Activated naive CD4-positive, alpha-beta T cell treated with anti-CD3 and anti-CD28 coated beads, Interleukin-2, amount 10 ng/mL, durations not matched to agents 5 hours and 36 hours (primary cell): ENCODE results near the gene CNOT3. TPM values are rescaled to one million over a fixed set of nuclear protein-coding genes. Genes with fewer than 3 reads are reported as not detected.

Experiments used
- total RNA-seq, 2 experiments: library from RNA; stranded (reverse); gene quantifications; one replicate each; pipeline ENCODE4 v1.2.3, GENCODE V29; 2021

The CNOT3 gene
- 10 to 100 TPM; 59.2 to 65.5 TPM for total RNA-seq

GRCh38 chr19:54137699-54138488 is at the start of gene CNOT3:
TSS of gene CNOT3 (plus strand) at chr19:54137762. CDS start at chr19:54142979, 5,217 bp downstream.

GRCh38 chr19:54100561-54100960 is 37.0 kb upstream of the CNOT3 start, which contains the start of gene OSCAR:
TSS of gene OSCAR (minus strand) at chr19:54100803. CDS start at chr19:54100792, 11 bp downstream.

DNA sequence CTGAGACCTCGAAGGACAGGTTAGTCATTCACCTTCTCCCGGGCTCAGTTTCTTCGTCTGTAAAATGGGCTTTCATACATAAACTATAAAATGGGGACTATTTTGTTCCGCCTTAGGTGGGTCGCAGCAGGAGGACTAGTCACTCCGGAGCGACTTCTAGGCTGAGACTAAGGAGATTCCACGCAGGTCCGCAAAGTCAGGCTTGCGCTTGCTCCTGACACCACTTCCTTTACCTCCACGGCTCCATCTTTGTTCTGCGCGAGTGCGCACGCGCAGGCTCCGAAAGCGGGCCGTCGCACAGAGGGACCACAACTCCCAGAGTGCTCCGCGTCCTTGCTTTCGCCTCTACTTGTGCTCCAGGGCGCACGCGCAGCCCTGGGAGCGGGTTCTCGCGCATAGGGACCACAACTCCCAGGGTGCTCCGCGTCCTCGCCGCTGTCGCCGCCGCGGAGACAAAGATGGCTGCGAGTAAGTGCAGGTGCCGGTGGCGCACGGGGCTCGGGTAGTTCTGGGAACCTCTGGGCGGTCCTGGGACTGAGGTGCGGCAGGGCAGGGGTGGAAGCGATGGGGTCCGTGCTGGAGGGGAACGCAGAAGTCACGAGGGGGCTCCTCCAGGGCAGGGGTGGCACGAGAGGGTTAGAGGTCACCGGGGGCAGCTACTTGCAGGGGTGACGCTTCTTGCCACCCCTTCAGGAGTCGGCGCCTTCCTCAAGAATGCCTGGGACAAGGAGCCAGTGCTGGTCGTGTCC is 35.0 kb upstream of the CNOT3 start, which contains the start of gene NDUFA3:
TSS of gene NDUFA3 (plus strand) at position 435 of the 749 bp plus-strand sequence. CDS start at position 459, 24 bp downstream.

GRCh38 chr19:54115109-54116063 is 22.2 kb upstream of the CNOT3 start, which contains the start of the genes PRPF31 and TFPT:
TSS of gene PRPF31 (plus strand) at chr19:54115754. CDS start at chr19:54118279, 2,525 bp downstream.
TSS of gene TFPT (minus strand) at chr19:54115657. CDS start at chr19:54115269, 388 bp downstream.

DNA sequence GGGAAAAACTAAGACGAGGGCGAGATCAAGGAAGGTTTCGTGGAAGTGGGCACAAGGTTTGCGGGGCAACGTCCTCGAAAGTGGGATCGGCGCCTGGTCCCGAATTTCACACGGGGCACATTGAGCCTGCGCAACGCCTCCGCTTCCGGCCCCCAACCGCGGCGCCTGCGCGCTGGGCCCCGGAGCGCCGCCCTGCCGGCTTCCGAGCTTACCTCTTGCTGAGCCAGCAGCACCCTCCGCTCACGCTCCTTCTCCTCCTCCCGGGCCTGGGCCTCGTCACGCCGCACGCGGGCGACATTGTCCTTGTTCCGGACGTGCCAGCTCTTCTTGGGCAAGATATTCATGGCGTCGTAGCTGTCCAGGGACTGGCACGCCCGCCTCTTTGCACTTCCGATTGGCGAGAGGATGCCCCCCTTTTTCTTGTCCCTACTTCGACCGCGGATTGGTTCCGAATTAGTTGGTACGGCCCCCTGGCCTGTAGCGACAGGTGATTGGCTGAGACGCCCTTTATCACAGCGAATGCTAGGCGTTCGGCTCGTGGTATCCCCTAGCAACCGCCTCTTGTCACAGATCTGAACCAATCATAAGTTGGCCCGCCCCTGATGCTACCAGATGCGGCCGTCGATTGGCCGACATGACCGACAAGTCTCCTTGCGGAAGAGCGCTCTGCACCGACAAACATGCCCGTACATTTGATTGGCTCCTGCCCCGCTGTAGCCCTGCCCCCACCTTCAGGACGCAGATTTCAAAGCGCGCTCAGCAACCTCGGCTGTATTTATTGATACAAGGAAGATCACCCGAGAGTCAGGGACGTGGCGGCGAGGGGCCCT is 22.0 kb downstream of the CNOT3 start, which contains the start of gene LENG1:
TSS of gene LENG1 (minus strand) at position 370 of the 830 bp plus-strand sequence. CDS start at position 344, 26 bp downstream.

DNA sequence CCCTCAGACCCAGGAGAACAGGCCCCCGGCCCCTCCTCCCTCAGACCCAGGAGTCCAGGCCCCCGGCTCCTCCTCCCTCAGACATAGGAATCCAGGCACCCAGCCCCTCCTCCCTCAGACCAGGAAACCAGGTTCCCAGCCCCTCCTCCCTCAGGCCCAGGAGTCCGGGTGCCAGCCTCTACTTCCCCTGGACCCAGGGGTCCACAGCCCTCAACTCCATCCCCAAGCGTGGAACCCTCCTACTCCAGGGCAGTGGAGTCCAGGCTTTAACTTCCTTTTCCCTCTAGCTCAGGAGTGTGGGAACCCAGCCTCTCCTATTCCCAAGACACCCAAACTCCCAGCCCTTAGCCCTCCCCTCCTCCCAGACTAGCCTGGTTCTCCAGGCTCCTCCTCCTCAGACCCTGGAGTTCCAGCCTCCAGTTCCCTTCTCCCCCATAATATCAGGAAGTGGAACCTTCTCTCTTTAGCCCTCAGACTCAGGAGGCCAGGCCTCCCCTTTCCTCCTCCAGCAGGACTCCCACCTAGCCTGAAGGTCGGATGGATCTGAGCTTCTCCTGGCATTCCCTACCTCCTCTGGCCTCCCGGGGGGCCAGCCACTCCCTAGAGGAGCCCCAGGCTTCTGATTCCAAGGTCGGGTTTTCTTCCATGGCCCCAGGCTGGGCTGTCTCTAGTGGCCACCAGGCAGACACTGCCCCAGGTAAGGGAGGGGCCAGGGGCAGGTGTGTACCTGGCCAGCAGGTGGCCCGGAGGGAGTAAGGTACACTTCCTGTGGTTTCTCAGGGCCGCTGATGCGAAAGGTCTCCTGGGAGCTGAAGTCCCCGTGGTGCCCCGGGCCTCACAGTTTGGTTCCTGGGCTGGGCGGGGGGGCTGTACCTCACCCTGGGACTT is 35.2 kb downstream of the CNOT3 start, which contains the start of gene TMC4:
TSS of gene TMC4 (minus strand) at position 690 of the 888 bp plus-strand sequence. CDS start at position 647, 43 bp downstream.

GRCh38 chr19:54189145-54189734 is 51.7 kb downstream of the CNOT3 start, which contains the start of gene MBOAT7:
TSS of gene MBOAT7 (minus strand) at chr19:54189580. CDS start at chr19:54188508, 1,072 bp downstream.

DNA sequence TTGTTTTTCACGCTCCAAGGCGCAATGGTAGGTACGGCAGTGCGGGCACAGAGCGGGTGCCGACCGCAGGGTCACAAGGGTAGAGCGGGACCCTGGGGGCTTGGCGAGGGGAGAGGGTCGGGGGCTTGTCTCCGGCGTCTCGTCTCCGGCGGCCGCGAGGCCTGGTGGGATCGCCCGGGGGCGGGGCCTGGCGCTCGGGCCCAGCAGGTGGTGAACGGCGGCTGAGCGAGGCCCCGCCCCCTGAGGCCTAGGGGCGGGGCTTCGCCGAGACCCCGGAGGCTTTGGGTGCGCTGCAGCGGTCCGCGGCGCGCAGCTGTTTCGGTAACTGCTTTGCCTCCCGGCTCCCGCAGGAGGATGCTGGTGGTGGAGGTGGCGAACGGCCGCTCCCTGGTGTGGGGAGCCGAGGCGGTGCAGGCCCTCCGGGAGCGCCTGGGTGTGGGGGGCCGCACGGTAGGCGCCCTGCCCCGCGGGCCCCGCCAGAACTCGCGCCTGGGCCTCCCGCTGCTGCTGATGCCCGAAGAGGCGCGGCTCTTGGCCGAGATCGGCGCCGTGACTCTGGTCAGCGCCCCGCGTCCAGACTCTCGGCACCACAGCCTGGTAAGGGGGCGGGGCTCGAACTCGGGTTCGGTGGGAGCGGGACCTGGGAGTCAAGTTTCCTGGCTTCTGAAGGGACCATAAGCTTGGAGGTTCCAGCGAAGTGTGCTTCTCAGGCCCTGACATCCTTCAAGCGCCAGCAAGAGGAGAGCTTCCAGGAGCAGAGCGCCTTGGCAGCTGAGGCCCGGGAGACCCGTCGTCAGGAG is 53.6 kb downstream of the CNOT3 start, which contains the start of gene TSEN34:
TSS of gene TSEN34 (plus strand) at position 298 of the 800 bp plus-strand sequence. CDS start at position 355, 57 bp downstream.

Other genes starting within 250 kb of the CNOT3 start
- gene CACNG7, start 228.5 kb upstream of the CNOT3 start, total RNA-seq = not detected
- not detected for gene CACNG8, start 174.8 kb upstream of the CNOT3 start, total RNA-seq
- gene CACNG6, start 146.1 kb upstream of the CNOT3 start, total RNA-seq = not detected
- not detected for gene VSTM1, start 73.9 kb upstream of the CNOT3 start, total RNA-seq
- not detected for gene TARM1, start 56.4 kb upstream of the CNOT3 start, total RNA-seq
- gene OSCAR, start 37.0 kb upstream of the CNOT3 start, total RNA-seq = under 1 TPM in 1 of 2 experiments, not detected in 1; 0.23 TPM
- 100 to 1,000 TPM; 121 TPM for gene NDUFA3, start 34.9 kb upstream of the CNOT3 start, total RNA-seq
- gene TFPT, start 22.1 kb upstream of the CNOT3 start, total RNA-seq = 10 to 100 TPM; 42.4 to 46.4 TPM
- gene PRPF31, start 22.0 kb upstream of the CNOT3 start, total RNA-seq = 10 to 100 TPM; 63.1 to 68.3 TPM
- 1 to 10 TPM; 8.6 to 8.8 TPM for gene LENG1, start 22.0 kb downstream of the CNOT3 start, total RNA-seq
- gene TMC4, start 35.4 kb downstream of the CNOT3 start, total RNA-seq = 1 to 10 TPM; 3.1 to 3.6 TPM
- gene MBOAT7, start 51.8 kb downstream of the CNOT3 start, total RNA-seq = 10 to 100 TPM; 46.0 to 46.9 TPM
- 10 to 100 TPM in 1 of 2 experiments, 1 to 10 TPM in 1; 9.9 to 11.6 TPM for gene TSEN34, start 53.5 kb downstream of the CNOT3 start, total RNA-seq
- 1,000 to 10,000 TPM; 1,383 to 1,428 TPM for gene RPS9, start 63.1 kb downstream of the CNOT3 start, total RNA-seq
- 1 to 10 TPM; 4.8 to 4.9 TPM for gene LILRB3, start 85.2 kb downstream of the CNOT3 start, total RNA-seq
- gene LILRA6, start 105.0 kb downstream of the CNOT3 start, total RNA-seq = under 1 TPM; 0.19 to 0.33 TPM
- not detected for gene LILRB5, start 119.5 kb downstream of the CNOT3 start, total RNA-seq
- gene LILRB2, start 143.3 kb downstream of the CNOT3 start, total RNA-seq = not detected
- not detected for gene LILRA5, start 175.4 kb downstream of the CNOT3 start, total RNA-seq
- not detected for gene LILRA4, start 201.4 kb downstream of the CNOT3 start, total RNA-seq
- gene LAIR1, start 227.2 kb downstream of the CNOT3 start, total RNA-seq = 100 to 1,000 TPM in 1 of 2 experiments, 10 to 100 TPM in 1; 99.2 to 100 TPM